PC-9 (cell line): ENCODE results near the gene UGT2A3.

Experiments used
- EZH2 ChIP-seq: fragments of 200-600 bp; sonication (generic); IDR thresholded peaks from 2 replicates; pipeline ENCODE4 v1.8.0; 2017; ENCODE audit warnings: antibody characterized with exemption, low read depth
- TF ChIP-seq, protein P1 (sequence below): fragments of 200-600 bp; sonication (generic); conservative IDR thresholded peaks from 2 replicates; pipeline ENCODE4 v1.6.1; 2017; ENCODE audit warnings: mixed run types, antibody characterized with exemption, mild to moderate bottlenecking, moderate library complexity

DNA sequence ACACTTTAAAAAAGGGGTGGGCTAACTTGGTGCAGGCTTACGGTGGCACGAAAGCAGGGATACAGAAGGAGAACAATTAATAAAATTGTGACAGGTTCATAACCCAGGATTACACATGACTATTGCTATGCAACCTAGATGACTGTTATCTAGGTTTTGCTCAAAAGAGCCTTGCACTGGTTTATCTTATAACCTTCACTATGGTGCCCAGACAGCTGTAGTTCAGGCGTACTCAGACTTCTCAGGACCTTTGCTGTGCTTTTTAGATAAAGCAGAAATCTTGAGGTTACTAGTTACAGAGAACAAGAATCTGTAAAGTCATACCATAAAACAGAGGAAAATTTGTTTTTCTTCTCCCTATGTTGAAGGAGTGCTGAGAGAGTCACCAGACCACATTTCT, 44.4 kb downstream of the UGT2A3 start:
- TF ChIP-seq, protein P1, sequence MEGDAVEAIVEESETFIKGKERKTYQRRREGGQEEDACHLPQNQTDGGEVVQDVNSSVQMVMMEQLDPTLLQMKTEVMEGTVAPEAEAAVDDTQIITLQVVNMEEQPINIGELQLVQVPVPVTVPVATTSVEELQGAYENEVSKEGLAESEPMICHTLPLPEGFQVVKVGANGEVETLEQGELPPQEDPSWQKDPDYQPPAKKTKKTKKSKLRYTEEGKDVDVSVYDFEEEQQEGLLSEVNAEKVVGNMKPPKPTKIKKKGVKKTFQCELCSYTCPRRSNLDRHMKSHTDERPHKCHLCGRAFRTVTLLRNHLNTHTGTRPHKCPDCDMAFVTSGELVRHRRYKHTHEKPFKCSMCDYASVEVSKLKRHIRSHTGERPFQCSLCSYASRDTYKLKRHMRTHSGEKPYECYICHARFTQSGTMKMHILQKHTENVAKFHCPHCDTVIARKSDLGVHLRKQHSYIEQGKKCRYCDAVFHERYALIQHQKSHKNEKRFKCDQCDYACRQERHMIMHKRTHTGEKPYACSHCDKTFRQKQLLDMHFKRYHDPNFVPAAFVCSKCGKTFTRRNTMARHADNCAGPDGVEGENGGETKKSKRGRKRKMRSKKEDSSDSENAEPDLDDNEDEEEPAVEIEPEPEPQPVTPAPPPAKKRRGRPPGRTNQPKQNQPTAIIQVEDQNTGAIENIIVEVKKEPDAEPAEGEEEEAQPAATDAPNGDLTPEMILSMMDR = no peak
- TF ChIP-seq EZH2 = no peak
